HG03280 (cell line): ENCODE results near the gene SLFN12L.
"Not testable (repeated sequence)": the region's sequence is repeated elsewhere in the genome, so short reads cannot be mapped to it uniquely, and the experiment has no call there.

ENCODE experiments used
- ATAC-seq: cut with Tn5 transposase; IDR thresholded peaks from one replicate; pipeline ENCODE4 v1.9.1; 2021; ENCODE audit warnings: mild to moderate bottlenecking, moderate library complexity; ENCODE audit not compliant: unreplicated experiment

The SLFN12L gene

DNA sequence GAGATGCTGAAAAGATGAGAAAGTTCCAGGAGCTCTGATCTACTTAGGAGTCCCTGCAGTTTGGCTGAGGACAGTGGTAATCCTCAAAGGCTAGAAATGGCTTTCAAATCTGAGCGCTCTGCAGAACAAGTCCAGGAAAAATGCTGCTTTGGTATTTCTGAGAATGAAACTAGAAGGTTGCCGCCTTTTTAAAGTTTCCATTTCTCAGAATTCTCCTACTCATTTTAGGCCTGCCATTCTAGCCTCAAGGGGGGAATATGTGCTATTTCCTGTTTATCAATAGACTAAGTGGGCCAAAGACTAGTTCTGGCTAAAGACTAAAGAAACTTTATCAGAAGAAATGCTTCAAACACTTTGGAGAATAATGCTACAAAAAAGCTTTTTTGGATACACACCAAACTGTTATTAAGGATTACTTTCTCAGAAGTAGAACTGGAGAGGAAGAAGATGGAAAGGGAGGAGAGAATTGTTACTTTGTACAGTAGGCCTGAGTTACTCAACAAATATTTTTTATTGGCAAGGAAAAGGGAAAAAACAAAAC, at the start of gene SLFN12L:
TSS of gene SLFN12L (minus strand) at position 78 of the 541 bp plus-strand sequence. CDS start 15,314 bp downstream, outside the sequence.
- no peak for ATAC-seq

- ATAC-seq, result no peak
Measured at GRCh38 chr17:35586569-35587073, 49.1 kb upstream of the SLFN12L start.

DNA sequence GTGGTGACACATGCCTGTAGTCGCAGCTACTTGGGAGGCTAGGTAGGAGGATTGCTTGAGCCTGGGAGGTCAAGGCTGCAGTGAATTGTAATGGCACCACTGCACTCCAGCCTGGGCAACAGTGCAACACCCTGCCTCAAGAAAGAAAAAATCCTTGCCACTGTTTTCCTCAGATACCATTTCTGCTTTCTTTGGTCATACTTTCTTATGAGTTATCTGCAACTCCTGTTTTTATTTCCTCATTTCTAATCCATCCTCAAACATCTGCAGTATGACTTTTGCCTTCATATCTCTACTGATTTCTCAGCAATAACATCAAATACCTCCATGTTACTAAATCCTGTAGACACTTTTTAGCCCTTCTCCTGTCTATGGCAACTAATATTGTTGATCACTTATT, 46.6 kb upstream of the SLFN12L start:
- ATAC-seq, result no peak

- no peak for ATAC-seq
Measured at GRCh38 chr17:35578929-35579432, 41.5 kb upstream of the SLFN12L start.

DNA sequence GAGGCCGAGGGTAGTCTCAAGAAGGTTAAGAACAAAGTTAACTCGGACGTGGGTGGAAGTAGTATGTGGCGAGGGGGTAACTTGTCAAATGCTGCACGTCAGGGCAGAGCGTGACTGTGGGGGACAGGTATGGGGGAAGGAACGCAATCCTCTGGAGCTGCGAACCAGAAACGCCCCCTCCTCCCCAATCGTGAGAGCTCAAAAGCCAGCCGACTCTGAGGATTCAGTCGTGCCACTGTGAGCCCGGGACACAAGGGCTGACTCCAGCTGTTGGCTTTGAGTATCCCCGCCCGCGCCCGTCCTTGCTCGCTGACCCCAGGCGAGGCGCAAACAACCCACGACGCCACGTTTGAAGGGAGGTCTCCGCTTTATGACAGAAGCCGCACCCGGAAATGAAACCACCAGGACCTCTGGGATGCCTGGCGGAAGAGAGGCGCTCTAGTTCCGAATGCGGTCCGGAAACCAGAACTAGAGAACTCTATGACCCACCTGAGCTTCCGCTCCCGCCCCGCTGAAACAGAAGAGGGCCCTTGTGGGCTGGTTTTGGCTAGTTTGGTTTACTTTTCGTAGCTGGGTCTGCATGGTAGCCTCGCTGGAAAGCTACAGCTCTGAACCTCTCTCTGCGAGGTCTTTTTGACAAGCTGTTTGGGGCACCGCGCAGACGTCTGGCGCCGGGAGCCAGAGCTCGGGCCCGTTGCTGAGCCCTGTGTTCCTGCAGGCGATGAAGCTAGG, 40.9 kb upstream of the SLFN12L start, which contains the start of gene PEX12:
TSS of gene PEX12 (minus strand) at position 375 of the 732 bp plus-strand sequence. CDS start 550 bp downstream, outside the sequence.
- peak; percentile 84 for ATAC-seq

GRCh38 chr17:35577830-35578196, 40.3 kb upstream of the SLFN12L start:
- ATAC-seq, result no peak

DNA sequence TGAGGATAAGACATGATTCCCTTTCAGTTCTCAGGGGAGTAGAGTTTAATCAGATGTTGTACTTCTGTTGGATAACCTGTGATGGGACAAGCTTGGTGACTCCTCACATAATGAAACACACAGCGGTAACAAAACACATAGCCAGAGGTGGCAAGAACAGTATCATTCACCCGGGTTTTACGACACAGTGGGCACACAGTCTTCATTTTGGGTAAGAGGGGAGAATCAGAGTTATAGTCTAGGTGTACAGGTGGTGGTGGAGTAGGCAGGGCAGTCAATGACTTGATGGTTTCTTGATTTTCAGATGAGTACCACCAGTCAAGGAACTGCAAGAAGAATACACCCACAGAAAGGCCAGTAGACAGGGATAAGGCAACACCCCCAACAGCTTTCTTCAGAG, 38.3 kb upstream of the SLFN12L start:
- ATAC-seq, result no peak

- ATAC-seq, result no peak
Measured at GRCh38 chr17:35569405-35569804, 31.9 kb upstream of the SLFN12L start.

- no peak for ATAC-seq
Measured at GRCh38 chr17:35568561-35568960, 31.1 kb upstream of the SLFN12L start.

GRCh38 chr17:35566968-35567367, 29.5 kb upstream of the SLFN12L start:
- no peak for ATAC-seq

DNA sequence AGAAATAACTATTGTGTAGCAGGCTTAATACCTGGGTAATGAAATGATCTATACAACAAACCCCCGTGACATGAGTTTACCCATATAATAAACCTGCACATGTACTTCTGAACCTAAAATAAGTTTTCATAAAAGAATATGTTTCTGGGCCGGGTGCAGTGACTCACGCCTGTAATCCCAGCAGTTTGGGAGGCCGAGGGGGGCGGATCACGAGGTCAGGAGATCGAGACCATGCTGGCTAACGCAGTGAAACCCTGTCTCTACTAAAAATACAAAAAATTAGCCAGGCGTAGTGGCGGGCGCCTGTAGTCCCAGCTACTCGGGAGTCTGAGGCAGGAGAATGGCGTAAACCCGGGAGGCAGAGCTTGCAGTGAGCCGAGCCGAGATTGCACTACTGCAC, 25.7 kb upstream of the SLFN12L start:
- not testable (repeated sequence) for ATAC-seq

GRCh38 chr17:35560703-35561102, 23.2 kb upstream of the SLFN12L start, which contains the start of gene SLFN14:
Gene SLFN14, minus strand, starts transcription at chr17:35560819. Its CDS starts 2,757 bp downstream, at chr17:35558062.
- ATAC-seq, result no peak

DNA sequence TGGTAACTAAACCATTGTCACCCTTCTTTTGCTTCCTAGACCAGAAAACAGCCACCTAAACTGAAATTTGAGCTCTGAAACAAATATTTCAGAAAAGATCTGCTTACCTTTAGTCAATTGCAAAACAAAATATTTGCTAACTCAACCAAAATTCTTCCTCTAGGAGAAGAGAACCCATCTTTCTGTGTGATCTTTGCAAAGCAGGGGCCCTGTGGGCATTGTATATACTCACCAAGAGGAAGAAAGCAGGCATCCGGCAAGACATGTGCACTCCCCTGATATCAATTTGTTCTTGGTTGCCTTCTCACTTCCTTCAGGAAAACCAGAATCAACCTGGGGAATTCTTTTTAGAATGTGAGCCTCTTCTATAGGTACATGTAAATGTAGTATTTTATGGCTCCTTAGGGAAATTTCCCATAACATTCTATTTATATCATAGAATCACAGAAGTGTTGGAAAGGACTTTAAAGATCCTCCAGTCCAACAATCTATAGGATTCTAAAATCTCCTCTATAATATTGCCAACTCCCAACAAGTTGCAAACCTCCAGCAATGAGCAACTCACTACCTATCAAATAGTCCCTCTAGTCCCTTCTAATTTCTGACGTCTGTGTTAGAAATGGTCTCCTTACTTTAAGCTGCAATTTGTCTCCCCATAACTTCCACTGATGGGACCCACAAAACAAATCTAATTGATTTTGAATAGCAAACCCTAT, 22.2 kb upstream of the SLFN12L start:
- no peak for ATAC-seq

DNA sequence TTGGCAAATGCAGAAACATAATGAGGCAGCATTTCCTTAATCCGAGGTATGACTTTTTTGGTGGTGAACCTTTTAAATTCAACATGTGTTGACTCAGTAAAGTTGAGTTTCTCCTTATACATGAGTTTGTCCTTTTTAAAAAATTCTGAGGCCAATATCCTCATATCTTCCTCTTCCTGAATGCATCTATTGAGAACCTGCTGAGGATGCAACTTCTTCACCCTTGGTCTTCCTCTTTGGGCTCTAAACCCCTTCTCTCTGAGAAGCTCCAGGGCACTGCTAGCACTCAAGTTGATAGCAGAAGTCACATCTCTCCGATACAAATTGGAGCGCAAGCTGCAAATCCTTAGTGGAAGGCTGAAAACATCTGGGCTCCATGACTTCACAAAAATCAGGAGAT, 19.9 kb upstream of the SLFN12L start:
- ATAC-seq, result no peak

GRCh38 chr17:35555691-35556090, 18.2 kb upstream of the SLFN12L start:
- ATAC-seq, result no peak

DNA sequence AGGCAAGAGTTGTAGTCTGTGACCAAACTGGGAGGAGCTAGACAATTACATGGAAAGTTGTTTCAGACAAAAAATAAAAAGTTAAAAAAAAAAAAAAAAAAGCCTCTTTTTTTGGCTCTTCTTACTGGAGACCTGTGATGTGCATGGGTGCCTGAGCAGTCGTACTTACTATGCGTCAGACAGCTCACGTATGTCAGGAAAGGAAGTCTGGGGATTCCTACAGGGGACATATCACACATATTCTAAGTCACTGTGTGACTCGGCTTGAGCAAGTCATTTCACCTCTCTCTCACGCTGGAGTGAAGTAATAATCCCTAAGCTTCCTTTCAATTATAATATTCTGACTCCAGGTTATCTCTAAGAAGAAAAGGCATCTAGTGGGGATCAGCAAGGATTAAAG, 17.2 kb upstream of the SLFN12L start:
- no peak for ATAC-seq

GRCh38 chr17:35553310-35553709, 15.8 kb upstream of the SLFN12L start:
- no peak for ATAC-seq

GRCh38 chr17:35548978-35549377, 11.5 kb upstream of the SLFN12L start:
- no peak for ATAC-seq

GRCh38 chr17:35548208-35548810, 10.8 kb upstream of the SLFN12L start:
- ATAC-seq, result no peak

GRCh38 chr17:35546487-35546886, 9.0 kb upstream of the SLFN12L start:
- ATAC-seq, result no peak

GRCh38 chr17:35545150-35545549, 7.7 kb upstream of the SLFN12L start:
- ATAC-seq, result no peak
